ENCODE data around the gene PHOX2B. TPM values are rescaled to one million over a fixed set of nuclear protein-coding genes. Genes with fewer than 3 reads are reported as not detected.

PHOX2B gene
- total and polyA plus RNA-seq, 3 donors from 2014 or later = 0.16 to 0.20 TPM; not detected in 1

GRCh38 chr4:41723286-41723685, 25.2 kb downstream of the PHOX2B start:
- no peak for TF ChIP-seq CTCF (IDR thresholded peaks at IDR 0.05)
- TF ChIP-seq POLR2A (IDR thresholded peaks at IDR 0.05) = no peak
- intact Hi-C loops (cut with DNase I; ENCODE audit: low total_unique reads) = no loop called here
- H3K4me1 ChIP-seq = no peaks in the 10 kb centered on the region
- WGBS, 2 donors = 76 to 90% methylated on average over 3 of the region's 3 CpGs
- no peak overlapping the region for H3K4me3 ChIP-seq
- H3K36me3 ChIP-seq (ENCODE audit: low read depth, missing control alignments) = no peaks in the 10 kb centered on the region
- no peak overlapping the region for H3K27ac ChIP-seq
- no peaks in the 10 kb centered on the region for H3K9me3 ChIP-seq
- H3K27me3 ChIP-seq = no peaks in the 10 kb centered on the region
- DNase-seq = no peak

- WGBS, 2 donors = 100% methylated on average over 1 of the region's 1 CpG
- Histone ChIP-seq H3K36me3 (ENCODE audit: low read depth, missing control alignments) (no peaks in the 10 kb centered on the region), H3K4me1 (no peaks in the 10 kb centered on the region), H3K9me3 (no peaks in the 10 kb centered on the region), H3K4me3 (no peak overlapping the region), H3K27me3 (no peaks in the 10 kb centered on the region), H3K27ac (no peak overlapping the region)
- intact Hi-C loops (cut with DNase I; ENCODE audit: low total_unique reads) = no loop called here
- no peak for TF ChIP-seq POLR2A (IDR thresholded peaks at IDR 0.05)
- DNase-seq = no peak
Observed at GRCh38 chr4:41722181-41722580, 26.3 kb downstream of the PHOX2B start.

- H3K9me3 ChIP-seq = no peaks in the 10 kb centered on the region
- no peak overlapping the region for H3K27ac ChIP-seq
- no peaks in the 10 kb centered on the region for H3K36me3 ChIP-seq (ENCODE audit: low read depth, missing control alignments)
- DNase-seq = no peak
- H3K27me3 ChIP-seq = no peaks in the 10 kb centered on the region
- TF ChIP-seq POLR2A (IDR thresholded peaks at IDR 0.05) (no peak), CTCF (IDR thresholded peaks at IDR 0.05) (no peak)
- intact Hi-C loops (cut with DNase I; ENCODE audit: low total_unique reads) = no loop called here
- H3K4me1 ChIP-seq = no peaks in the 10 kb centered on the region
- H3K4me3 ChIP-seq = no peak overlapping the region
- WGBS, 2 donors = 90 to 91% methylated on average over 2 of the region's 2 CpGs
Observed at GRCh38 chr4:41719417-41719816, 29.1 kb downstream of the PHOX2B start.

GRCh38 chr4:41718907-41719306, 29.6 kb downstream of the PHOX2B start:
- intact Hi-C loops (cut with DNase I; ENCODE audit: low total_unique reads) = no loop called here
- Histone ChIP-seq H3K9me3 (no peaks in the 10 kb centered on the region), H3K27ac (no peak overlapping the region), H3K4me3 (no peak overlapping the region), H3K4me1 (no peaks in the 10 kb centered on the region), H3K36me3 (ENCODE audit: low read depth, missing control alignments) (no peaks in the 10 kb centered on the region), H3K27me3 (no peaks in the 10 kb centered on the region)
- DNase-seq = no peak
- no peak for TF ChIP-seq POLR2A (IDR thresholded peaks at IDR 0.05)
- no peak for TF ChIP-seq CTCF (IDR thresholded peaks at IDR 0.05)

GRCh38 chr4:41715155-41715554, 33.4 kb downstream of the PHOX2B start:
- Histone ChIP-seq H3K9me3 (no peaks in the 10 kb centered on the region), H3K4me3 (no peak overlapping the region), H3K4me1 (no peaks in the 10 kb centered on the region), H3K36me3 (ENCODE audit: low read depth, missing control alignments) (no peaks in the 10 kb centered on the region), H3K27me3 (no peaks in the 10 kb centered on the region), H3K27ac (no peak overlapping the region)
- 78 to 82% methylated on average over 1 of the region's 1 CpG for WGBS, 2 donors
- TF ChIP-seq POLR2A (IDR thresholded peaks at IDR 0.05) (no peak), CTCF (IDR thresholded peaks at IDR 0.05) (no peak)
- DNase-seq = no peak
- intact Hi-C loops (cut with DNase I; ENCODE audit: low total_unique reads) = no loop called here
